Tibial nerve (tissue), 4 donors: ENCODE data around the gene SPTBN4. TPM values are rescaled to one million over a fixed set of nuclear protein-coding genes. Genes with fewer than 3 reads are reported as not detected.

Experiments used
- DNase-seq, 2 donors: peaks; one replicate each; pipeline ENCODE4 v3.0.0-alpha.2; 2019; ENCODE audit warnings: low spot score in 2 of 2
- H3K27ac ChIP-seq, 4 donors: fragments of 200-600 bp; sonication (generic) in 3 of 4; one replicate each; pipeline ENCODE4 v1.5.1; 2017 to 2019; ENCODE audit warnings: mild to moderate bottlenecking in 1 of 4
- H3K27me3 ChIP-seq, 2 donors: fragments of 200-600 bp; sonication (generic) in 1 of 2; one replicate each; pipeline versions ENCODE4 v1.5.1 to v1.6.0; 2017 to 2019
- H3K36me3 ChIP-seq, 3 donors: fragments of 200-600 bp; sonication (generic); one replicate each; pipeline ENCODE4 v1.5.1; 2018 to 2019
- H3K4me1 ChIP-seq, 4 donors: fragments of 200-600 bp; sonication (generic) in 3 of 4; one replicate each; pipeline ENCODE4 v1.5.1; 2017 to 2019
- H3K4me3 ChIP-seq, 4 donors: fragments of 200-600 bp; sonication (generic) in 3 of 4; one replicate each; pipeline ENCODE4 v1.5.1; 2017 to 2019; ENCODE audit warnings: mild to moderate bottlenecking in 1 of 4, moderate library complexity in 1 of 4
- H3K9me3 ChIP-seq, 4 donors: fragments of 200-600 bp; sonication (generic) in 3 of 4; one replicate each; pipeline ENCODE4 v1.5.1; 2017 to 2019
- EP300 ChIP-seq, 2 donors: sonication (generic); formaldehyde crosslinking; IDR thresholded peaks; one replicate each; pipeline ENCODE4 v1.6.1; 2017; ENCODE audit warnings: antibody characterized with exemption in 2 of 2, mild to moderate bottlenecking in 1 of 2
- POLR2A ChIP-seq, 2 donors: fragments of 450-650 bp; IDR thresholded peaks; one replicate each; pipeline ENCODE4 v1.6.1; 2017; ENCODE audit warnings: antibody characterized with exemption in 2 of 2, mild to moderate bottlenecking in 2 of 2, moderate library complexity in 2 of 2
- WGBS, 2 donors: methylation state at CpG; one replicate each; pipeline ENCODE4 v1.1.5; 2018; 5-methylcytosine and 5-hydroxymethylcytosine counted together
- total RNA-seq, 4 donors: library from RNA; depleted of rRNA; stranded (reverse); fragments of >200 nt; gene quantifications; one replicate each; pipeline ENCODE4 v1.1.0, GENCODE V29; 2016
- TF ChIP-seq, protein P1 (sequence below), 5 experiments: fragments of 200-600 bp in 3 of 5; fragments of 450-650 bp in 2 of 5; sonication (generic) in 3 of 5; IDR thresholded peaks; one replicate each; pipeline ENCODE4 v1.5.1; 2016 to 2019; ENCODE audit warnings: antibody characterized with exemption in 5 of 5, mild to moderate bottlenecking in 3 of 5, moderate library complexity in 2 of 5

SPTBN4 gene
- total RNA-seq, 4 donors from 2014 or later, result 14.9 to 24.0 (median 19.7) TPM

DNA sequence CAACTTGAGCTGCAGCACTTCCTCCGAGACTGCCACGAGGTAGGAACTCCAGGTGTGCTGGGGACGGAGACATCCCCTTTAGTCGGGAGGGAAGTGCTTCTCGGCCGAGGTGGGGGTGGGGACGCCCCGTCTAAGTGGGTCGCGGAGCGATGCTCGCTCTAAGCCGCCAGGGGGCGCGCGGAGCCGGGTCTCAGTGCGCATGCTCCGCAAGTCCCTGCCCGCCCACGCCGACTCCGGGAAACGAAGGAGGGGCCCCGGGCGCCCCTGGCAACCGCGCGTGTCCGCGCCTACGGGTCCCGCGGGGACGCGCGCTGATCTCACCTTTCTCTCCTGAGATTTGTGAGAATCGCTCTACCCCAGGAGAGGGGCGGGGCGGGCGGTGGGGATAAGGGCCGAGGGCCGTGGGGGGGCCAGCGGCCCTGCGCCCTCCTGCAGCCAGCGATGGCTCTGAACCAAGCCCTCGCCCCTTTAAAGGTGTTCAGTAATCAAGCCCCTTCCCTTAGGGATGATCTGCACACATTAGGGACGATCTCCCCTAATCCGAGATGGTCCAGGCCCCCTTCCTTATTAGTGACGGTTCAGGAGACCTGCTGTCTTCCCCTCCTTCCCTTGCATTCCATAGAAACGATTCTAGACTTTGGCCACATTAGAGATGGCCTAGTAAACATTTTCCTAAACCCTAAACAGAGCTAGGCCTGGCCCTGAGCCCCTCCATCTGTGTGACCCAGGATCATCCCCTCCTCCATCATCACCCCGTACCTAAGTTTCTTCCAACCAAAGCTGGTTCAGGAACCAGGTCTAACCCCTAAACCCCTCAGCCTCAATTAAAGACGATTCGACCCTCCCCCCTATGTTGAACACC lies 62.5 kb downstream of the SPTBN4 start:
- Histone ChIP-seq H3K9me3 (peaks cover 0 to 7% (median 0%) of the 10 kb centered on the region in 4 donors), H3K27me3 (peaks cover 0 to 6% of the 10 kb centered on the region in 2 donors), H3K36me3 (peaks cover 0 to 14% (median 0%) of the 10 kb centered on the region in 3 donors), H3K27ac (peak overlapping the region in 1 of 4 donors; percentile 81), H3K4me1 (peaks cover 0 to 18% (median 9%) of the 10 kb centered on the region in 4 donors), H3K4me3 (peak overlapping the region; percentile 36 to 63 (median 58))
- peak; percentile 72 to 76 for DNase-seq
- TF ChIP-seq EP300 (IDR thresholded peaks at IDR 0.05), result peak; percentile 38 to 73
- no peak for TF ChIP-seq POLR2A (IDR thresholded peaks at IDR 0.05)
- TF ChIP-seq, protein P1, sequence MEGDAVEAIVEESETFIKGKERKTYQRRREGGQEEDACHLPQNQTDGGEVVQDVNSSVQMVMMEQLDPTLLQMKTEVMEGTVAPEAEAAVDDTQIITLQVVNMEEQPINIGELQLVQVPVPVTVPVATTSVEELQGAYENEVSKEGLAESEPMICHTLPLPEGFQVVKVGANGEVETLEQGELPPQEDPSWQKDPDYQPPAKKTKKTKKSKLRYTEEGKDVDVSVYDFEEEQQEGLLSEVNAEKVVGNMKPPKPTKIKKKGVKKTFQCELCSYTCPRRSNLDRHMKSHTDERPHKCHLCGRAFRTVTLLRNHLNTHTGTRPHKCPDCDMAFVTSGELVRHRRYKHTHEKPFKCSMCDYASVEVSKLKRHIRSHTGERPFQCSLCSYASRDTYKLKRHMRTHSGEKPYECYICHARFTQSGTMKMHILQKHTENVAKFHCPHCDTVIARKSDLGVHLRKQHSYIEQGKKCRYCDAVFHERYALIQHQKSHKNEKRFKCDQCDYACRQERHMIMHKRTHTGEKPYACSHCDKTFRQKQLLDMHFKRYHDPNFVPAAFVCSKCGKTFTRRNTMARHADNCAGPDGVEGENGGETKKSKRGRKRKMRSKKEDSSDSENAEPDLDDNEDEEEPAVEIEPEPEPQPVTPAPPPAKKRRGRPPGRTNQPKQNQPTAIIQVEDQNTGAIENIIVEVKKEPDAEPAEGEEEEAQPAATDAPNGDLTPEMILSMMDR (IDR thresholded peaks at IDR 0.05), result peak; percentile 97 to 99 (median 98)
- WGBS, 2 donors, result 3 to 7% methylated on average over 21 to 52 of the region's 54 CpGs

DNA sequence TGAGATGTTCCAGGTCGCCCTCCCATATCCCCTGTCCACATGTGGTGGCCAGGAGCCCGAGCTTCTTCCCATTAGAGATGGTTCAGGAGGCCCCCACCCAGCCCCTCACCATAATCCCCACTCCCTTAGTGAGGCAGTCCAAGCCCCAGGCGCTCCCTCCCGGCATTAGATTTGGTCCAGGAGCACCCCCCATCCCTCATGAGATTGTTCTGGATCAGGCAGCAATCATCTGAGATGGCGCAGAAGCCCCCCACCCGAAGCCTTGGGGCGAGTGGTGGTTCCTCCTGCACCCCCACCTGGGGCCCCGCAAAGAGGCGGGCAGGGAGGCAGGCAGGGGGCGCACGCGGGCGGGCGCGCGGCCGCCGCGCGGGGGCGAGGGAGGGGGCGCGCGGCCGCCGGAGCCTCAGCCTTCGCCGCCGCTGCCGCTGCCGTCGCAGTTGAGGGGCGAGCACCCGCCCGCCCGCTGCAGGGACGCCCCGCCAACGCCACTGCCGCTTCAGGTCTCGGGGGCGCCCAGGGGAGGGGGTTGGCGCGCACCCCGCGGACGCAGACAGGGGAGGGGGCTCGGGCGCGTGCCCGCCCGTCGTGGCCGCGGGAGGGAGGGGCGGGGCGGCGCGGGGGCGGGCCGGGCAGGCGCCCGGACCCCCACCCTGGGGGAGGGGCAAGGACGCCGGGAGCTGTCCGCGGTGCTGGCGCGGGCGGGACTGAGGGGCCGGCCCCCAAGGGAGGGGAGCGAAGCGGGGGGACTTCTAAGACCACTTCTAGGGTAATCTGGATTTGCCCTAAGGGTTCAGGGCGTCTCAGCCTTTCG lies 63.5 kb downstream of the SPTBN4 start:
- Histone ChIP-seq H3K9me3 (peaks cover 0 to 9% (median 0%) of the 10 kb centered on the region in 4 donors), H3K27me3 (peaks cover 0 to 6% of the 10 kb centered on the region in 2 donors), H3K36me3 (peaks cover 0 to 20% (median 0%) of the 10 kb centered on the region in 3 donors), H3K27ac (no peak overlapping the region), H3K4me3 (peak overlapping the region in 1 of 4 donors; percentile 23), H3K4me1 (peaks cover 0 to 18% (median 9%) of the 10 kb centered on the region in 4 donors)
- DNase-seq, result no peak
- WGBS, 2 donors, result 7 to 17% methylated on average over 7 to 17 of the region's 75 CpGs
- TF ChIP-seq, protein P1 (IDR thresholded peaks at IDR 0.05), result peak in 1 of 5 experiments; percentile 18
- no peak for TF ChIP-seq EP300 (IDR thresholded peaks at IDR 0.05)

DNA sequence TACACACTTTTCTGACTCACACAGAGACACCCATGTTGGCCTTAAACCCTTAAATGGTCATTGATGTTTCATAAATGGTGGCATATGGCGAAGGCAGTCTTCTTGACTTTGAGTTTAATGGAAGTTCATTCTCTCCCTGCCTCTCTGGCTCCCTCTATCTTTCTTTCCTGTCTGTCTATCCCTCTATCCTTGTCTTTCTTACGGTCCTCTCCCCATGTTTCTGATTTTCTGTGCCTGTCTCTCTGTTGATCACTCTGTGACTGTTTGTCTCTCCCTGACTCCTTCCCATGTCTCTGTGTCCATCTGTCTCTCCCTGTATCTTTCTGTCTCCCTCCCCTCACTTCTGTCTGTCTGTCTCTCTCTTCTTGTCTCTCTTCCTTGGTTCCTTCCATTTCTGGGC lies 66.7 kb downstream of the SPTBN4 start:
- TF ChIP-seq POLR2A (IDR thresholded peaks at IDR 0.05) (no peak), EP300 (IDR thresholded peaks at IDR 0.05) (no peak)
- TF ChIP-seq, protein P1 (IDR thresholded peaks at IDR 0.05), result no peak
- DNase-seq, result no peak
- no peak overlapping the region for H3K27ac ChIP-seq
- H3K9me3 ChIP-seq, result peaks cover 0 to 9% (median 0%) of the 10 kb centered on the region in 4 donors
- no peak overlapping the region for H3K4me3 ChIP-seq
- 73 to 80% methylated on average over 2 of the region's 2 CpGs for WGBS, 2 donors
- peaks cover 0 to 20% (median 0%) of the 10 kb centered on the region in 3 donors for H3K36me3 ChIP-seq
- peaks cover 0 to 18% (median 9%) of the 10 kb centered on the region in 4 donors for H3K4me1 ChIP-seq
- peaks cover 0 to 6% of the 10 kb centered on the region in 2 donors for H3K27me3 ChIP-seq

DNA sequence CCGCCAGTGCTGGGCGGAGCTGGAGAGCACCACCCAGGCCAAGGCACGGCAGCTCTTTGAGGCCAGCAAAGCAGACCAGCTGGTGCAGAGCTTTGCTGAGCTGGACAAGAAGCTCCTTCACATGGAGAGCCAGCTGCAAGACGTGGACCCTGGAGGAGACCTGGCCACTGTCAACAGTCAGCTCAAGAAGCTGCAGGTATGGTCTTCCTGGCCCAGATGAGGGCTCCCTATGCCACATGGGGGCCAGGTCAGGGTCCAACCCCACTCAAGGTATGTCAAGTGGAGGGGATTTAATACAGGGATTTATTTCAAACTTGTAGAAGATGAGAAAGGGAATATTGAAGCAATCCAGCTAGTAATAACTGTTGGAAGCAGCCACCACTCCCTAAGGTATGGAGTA lies 67.3 kb downstream of the SPTBN4 start:
- Histone ChIP-seq H3K36me3 (peaks cover 0 to 20% (median 0%) of the 10 kb centered on the region in 3 donors), H3K4me3 (no peak overlapping the region), H3K27me3 (peaks cover 0 to 6% of the 10 kb centered on the region in 2 donors), H3K4me1 (peaks cover 0 to 18% (median 9%) of the 10 kb centered on the region in 4 donors), H3K9me3 (peaks cover 0 to 9% (median 0%) of the 10 kb centered on the region in 4 donors), H3K27ac (no peak overlapping the region)
- 82 to 100% methylated on average over 2 to 4 of the region's 4 CpGs for WGBS, 2 donors
- DNase-seq, result no peak
- TF ChIP-seq POLR2A (IDR thresholded peaks at IDR 0.05) (no peak), EP300 (IDR thresholded peaks at IDR 0.05) (no peak)
- TF ChIP-seq, protein P1 (IDR thresholded peaks at IDR 0.05), result no peak
